Activated CD8-positive, alpha-beta T cell treated with anti-CD3 and anti-CD28 coated beads for 36 hours (primary cell): Measurements from ENCODE around the gene TMEM187. TPM values are rescaled to one million over a fixed set of nuclear protein-coding genes. Genes with fewer than 3 reads are reported as not detected.

Experiments
- ATAC-seq: fragments of 200-7000 bp; cut with Tn5 transposase; one replicate; pipeline ENCODE4 v1.10.0; 2021; ENCODE audit warnings: mild to moderate bottlenecking, moderate library complexity
- CTCF ChIA-PET: fragments of 350-600 bp; sonication (Branson Sonifier 250); formaldehyde crosslinking; loops from one replicate; lab custom pipeline; 2021; ENCODE audit warnings: antibody characterized with exemption; lab: Charles Lee
- POLR2A ChIA-PET: fragments of 350-600 bp; sonication (Branson Sonifier 250); formaldehyde crosslinking; loops from one replicate; lab custom pipeline; 2021; ENCODE audit warnings: antibody characterized with exemption; lab: Charles Lee
- DNase-seq: peaks from one replicate; pipeline ENCODE4 v3.0.0-alpha.2; 2020
- H3K27ac Mint-ChIP-seq: one replicate; pipeline ENCODE4 v1.8.0; 2021; ENCODE audit warnings: mild to moderate bottlenecking, mixed read lengths
- H3K27me3 Mint-ChIP-seq: one replicate; pipeline ENCODE4 v1.8.0; 2021; ENCODE audit warnings: mixed read lengths
- H3K36me3 Mint-ChIP-seq: one replicate; pipeline ENCODE4 v1.8.0; 2021; ENCODE audit warnings: low read depth, mixed read lengths
- H3K4me1 Mint-ChIP-seq: one replicate; pipeline ENCODE4 v1.8.0; 2021; ENCODE audit warnings: low read depth, mixed read lengths
- H3K4me3 Mint-ChIP-seq: one replicate; pipeline ENCODE4 v1.8.0; 2021; ENCODE audit warnings: mild to moderate bottlenecking, moderate library complexity, mixed read lengths
- H3K9me3 Mint-ChIP-seq: one replicate; pipeline ENCODE4 v1.8.0; 2021; ENCODE audit warnings: mixed read lengths
- intact Hi-C: fragments of 100-400 bp; cut with micrococcal nuclease; formaldehyde crosslinking; loops from one replicate; pipeline ENCODE4 v1.10.0; 2022
- total RNA-seq, 2 experiments: library from RNA; stranded (reverse); gene quantifications; one replicate each; pipeline ENCODE4 v1.2.3, GENCODE V29; 2021
- TF ChIP-seq, protein P1 (sequence below): fragments of 200-600 bp; IDR thresholded peaks from one replicate; pipeline ENCODE4 v1.8.0; 2022; ENCODE audit warnings: antibody characterized with exemption, mild to moderate bottlenecking

The TMEM187 gene, protein sequence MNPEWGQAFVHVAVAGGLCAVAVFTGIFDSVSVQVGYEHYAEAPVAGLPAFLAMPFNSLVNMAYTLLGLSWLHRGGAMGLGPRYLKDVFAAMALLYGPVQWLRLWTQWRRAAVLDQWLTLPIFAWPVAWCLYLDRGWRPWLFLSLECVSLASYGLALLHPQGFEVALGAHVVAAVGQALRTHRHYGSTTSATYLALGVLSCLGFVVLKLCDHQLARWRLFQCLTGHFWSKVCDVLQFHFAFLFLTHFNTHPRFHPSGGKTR
- total RNA-seq, result 1 to 10 TPM; 4.4 to 4.5 TPM

DNA sequence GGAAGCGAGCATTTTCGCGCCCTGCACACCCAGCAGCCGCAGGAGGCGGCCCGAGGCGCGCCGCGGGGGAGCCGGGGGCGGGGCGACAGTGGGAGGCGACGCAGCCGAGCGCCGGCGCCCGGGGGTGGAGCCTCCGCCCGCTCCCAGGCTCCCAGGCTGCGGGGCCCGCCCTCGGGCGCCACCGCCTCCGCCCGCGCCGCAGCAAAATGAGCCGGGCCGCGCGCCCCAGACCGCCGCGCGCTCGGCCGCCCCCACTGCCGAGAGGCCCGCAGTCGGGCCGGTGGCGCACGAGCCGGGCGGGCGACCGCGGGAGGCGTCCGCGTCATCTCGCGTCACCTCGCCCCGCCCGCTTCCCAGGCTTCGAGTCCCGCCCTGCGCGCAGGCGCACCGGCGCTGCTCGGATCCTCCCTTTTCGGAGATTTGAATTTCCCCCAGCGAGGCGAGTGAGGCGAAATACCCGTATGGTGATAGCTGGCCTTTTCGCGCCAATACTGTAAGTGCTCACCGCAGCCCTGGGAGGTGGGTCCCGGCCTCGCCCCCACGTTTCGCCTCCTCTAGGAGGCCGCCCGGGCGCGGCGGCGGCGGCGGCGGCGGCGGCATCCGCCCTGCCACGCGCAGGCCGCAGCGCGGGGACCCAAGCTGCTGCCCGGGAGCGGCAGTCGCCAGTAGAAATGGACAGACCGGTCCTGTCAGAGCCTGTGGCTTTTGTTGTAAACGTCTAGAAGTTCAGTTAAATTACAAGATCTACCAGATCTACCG lies at the start of gene TMEM187:
TSS of gene TMEM187 (plus strand) at position 387 of the 759 bp plus-strand sequence. CDS start 9,309 bp downstream, outside the sequence.
- DNase-seq (peak; percentile 93), ATAC-seq (peak; percentile 55)
- TF ChIP-seq, protein P1, sequence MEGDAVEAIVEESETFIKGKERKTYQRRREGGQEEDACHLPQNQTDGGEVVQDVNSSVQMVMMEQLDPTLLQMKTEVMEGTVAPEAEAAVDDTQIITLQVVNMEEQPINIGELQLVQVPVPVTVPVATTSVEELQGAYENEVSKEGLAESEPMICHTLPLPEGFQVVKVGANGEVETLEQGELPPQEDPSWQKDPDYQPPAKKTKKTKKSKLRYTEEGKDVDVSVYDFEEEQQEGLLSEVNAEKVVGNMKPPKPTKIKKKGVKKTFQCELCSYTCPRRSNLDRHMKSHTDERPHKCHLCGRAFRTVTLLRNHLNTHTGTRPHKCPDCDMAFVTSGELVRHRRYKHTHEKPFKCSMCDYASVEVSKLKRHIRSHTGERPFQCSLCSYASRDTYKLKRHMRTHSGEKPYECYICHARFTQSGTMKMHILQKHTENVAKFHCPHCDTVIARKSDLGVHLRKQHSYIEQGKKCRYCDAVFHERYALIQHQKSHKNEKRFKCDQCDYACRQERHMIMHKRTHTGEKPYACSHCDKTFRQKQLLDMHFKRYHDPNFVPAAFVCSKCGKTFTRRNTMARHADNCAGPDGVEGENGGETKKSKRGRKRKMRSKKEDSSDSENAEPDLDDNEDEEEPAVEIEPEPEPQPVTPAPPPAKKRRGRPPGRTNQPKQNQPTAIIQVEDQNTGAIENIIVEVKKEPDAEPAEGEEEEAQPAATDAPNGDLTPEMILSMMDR, result no peak
- ChIA-PET CTCF (interaction anchor here (1.3 kb wide), 1 partner anchor 42 kb away, joined by 4 read pairs; no protein-coding TSS in a partner anchor), POLR2A (interaction anchor here (1.0 to 12.0 kb wide), 10 partner anchors 9 to 468 kb away, joined by 3 to 105 read pairs (median 9); partner anchors contain the start of genes ARHGAP4 and RPL10)
- intact Hi-C loops, result no loop called here
- no peaks in the 10 kb centered on the region for H3K9me3 Mint-ChIP-seq
- H3K4me3 Mint-ChIP-seq, result peak within 1 kb of the TSS; percentile 93
- H3K36me3 Mint-ChIP-seq, result peaks cover 36% of the 10 kb centered on the region
- H3K27ac Mint-ChIP-seq, result peak within 1 kb of the TSS; percentile 100
- peaks cover 17% of the 10 kb centered on the region for H3K4me1 Mint-ChIP-seq
- H3K27me3 Mint-ChIP-seq, result no peaks in the 10 kb centered on the region

DNA sequence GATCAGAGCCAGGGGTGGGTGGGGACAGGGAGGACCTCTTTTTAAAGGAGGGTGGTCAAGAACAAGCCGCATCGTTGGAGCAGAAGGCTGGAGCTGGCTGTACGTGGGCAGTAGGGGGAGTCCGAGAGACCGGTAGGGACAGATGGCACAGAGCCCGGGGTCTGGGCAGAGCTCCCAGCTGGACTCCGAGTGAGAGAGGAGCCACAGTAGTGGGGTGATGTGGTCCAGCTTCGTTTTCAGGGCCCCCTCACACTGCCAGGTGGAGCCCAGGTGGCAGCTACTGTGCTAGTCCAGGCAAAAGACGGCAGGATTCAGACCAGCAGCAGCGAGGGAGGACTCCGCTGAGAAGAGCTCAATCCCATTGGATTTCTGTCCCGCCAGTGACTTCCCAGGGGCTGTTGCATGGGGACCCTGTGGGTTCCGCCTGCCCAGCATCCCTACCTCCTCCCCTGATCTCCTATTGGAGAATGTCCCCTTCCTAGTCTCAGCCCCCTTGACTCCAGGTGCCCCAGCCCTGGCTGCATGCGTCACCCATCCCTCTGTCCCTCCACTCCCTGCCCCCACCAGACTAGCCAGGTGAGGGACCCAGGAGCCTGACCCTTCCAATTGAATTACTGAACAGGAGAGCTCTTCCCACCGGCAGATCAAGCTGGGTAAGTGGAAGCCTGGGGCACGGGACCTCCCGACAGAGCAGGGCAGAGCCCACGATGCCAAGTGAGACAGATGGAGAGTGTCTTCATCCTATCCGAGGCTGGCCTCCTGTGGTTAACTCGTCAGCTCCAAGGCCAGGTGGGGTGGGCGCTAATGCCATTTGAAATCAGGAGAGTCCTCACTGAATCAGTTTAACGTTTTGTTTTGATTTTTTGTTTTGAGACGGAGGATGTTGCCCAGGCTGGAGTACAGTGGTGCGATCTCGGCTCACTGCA lies 49.4 kb upstream of the TMEM187 start:
- ATAC-seq, result no peak
- intact Hi-C loops, result loop anchor here (10.0 kb wide), 1 partner anchor 158 kb away; the partner anchor contains the start of gene PLXNB3
- H3K9me3 Mint-ChIP-seq, result no peaks in the 10 kb centered on the region
- peak overlapping the region; percentile 97 for H3K27ac Mint-ChIP-seq
- ChIA-PET POLR2A (interaction anchor here (0.7 to 9.8 kb wide), 10 partner anchors 11 to 144 kb away, joined by 3 to 130 read pairs (median 5); partner anchors contain the start of genes AVPR2, HCFC1, RENBP and TMEM187), CTCF (interaction anchor here (0.7 to 11.9 kb wide), 6 partner anchors 12 to 159 kb away, joined by 3 to 136 read pairs (median 4); partner anchors contain the start of genes PLXNB3 and RENBP)
- peaks cover 15% of the 10 kb centered on the region for H3K4me1 Mint-ChIP-seq
- TF ChIP-seq, protein P1, result no peak
- peaks cover 43% of the 10 kb centered on the region for H3K36me3 Mint-ChIP-seq
- H3K4me3 Mint-ChIP-seq, result peak overlapping the region; percentile 90
- DNase-seq, result no peak
- H3K27me3 Mint-ChIP-seq, result no peaks in the 10 kb centered on the region

DNA sequence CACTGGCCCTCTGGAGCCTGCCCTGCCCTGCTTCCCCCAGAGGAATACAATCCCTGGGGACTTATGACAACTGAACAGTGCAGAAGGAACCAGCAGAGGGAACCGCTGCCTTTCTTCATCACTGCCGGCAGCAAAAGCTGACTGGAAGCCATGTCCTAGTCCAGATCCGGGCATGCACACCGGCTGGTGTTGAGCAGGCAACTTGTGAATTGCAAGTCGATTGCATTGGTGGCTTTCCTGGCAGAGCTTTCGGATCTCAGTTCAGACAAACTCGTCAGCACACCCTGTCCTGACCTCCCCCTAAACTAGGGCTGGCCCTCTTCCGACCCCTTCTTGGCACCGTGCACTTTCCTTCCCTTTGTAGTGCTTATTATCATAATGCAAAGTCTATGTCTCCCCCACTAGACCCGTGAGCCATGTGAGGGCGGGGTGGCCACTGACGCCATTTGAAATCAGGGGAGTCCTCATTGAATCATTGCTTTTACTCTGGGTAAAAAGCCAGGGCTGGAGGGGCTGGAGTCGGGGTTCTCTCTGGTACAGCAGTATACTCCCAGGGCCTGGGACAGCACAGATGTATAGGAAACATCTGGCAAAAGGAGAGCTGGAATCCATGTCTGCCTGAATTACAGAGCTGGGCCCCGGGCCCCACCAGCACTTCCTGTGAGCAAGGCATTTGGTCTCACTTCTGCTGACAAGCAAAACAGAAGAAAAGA lies 48.2 kb upstream of the TMEM187 start:
- DNase-seq, result peak; percentile 61

More for the DNA sequence above, 48.2 kb upstream of the TMEM187 start:
- no peak for ATAC-seq
- Mint-ChIP-seq H3K9me3 (no peaks in the 10 kb centered on the region), H3K27ac (peak overlapping the region; percentile 97), H3K36me3 (peaks cover 43% of the 10 kb centered on the region), H3K27me3 (no peaks in the 10 kb centered on the region), H3K4me3 (peak overlapping the region; percentile 90), H3K4me1 (peaks cover 18% of the 10 kb centered on the region)
- CTCF ChIA-PET, result interaction anchor here (0.7 to 11.9 kb wide), 11 partner anchors 11 to 160 kb away, joined by 3 to 136 read pairs (median 4); partner anchors contain the start of genes IRAK1, PLXNB3 and RENBP
- TF ChIP-seq, protein P1, result no peak
- POLR2A ChIA-PET, result interaction anchor here (0.8 to 9.8 kb wide), 10 partner anchors 10 to 130 kb away, joined by 3 to 130 read pairs (median 10); partner anchors contain the start of genes HCFC1, IDH3G, IRAK1 and NAA10
- intact Hi-C loops, result loop anchor here (10.0 kb wide), 1 partner anchor 160 kb away; the partner anchor contains the start of gene PLXNB3
